Suprapubic skin (tissue), 4 donors: ENCODE results near the gene PPP2R5C. TPM values are rescaled to one million over a fixed set of nuclear protein-coding genes. Genes with fewer than 3 reads are reported as not detected.

ENCODE experiments used
- DNase-seq, 2 donors: peaks; one replicate each; pipeline ENCODE4 v3.0.0-alpha.2; 2019; ENCODE audit warnings: low spot score in 2 of 2
- H3K27ac ChIP-seq: fragments of 200-600 bp; sonication (generic); one replicate; pipeline ENCODE4 v1.5.1; 2019
- H3K27me3 ChIP-seq: fragments of 200-600 bp; sonication (generic); one replicate; pipeline ENCODE4 v1.5.1; 2019
- H3K36me3 ChIP-seq: fragments of 200-600 bp; sonication (generic); one replicate; pipeline ENCODE4 v1.5.1; 2019
- H3K4me1 ChIP-seq: fragments of 200-600 bp; sonication (generic); one replicate; pipeline ENCODE4 v1.5.1; 2019
- H3K4me3 ChIP-seq: fragments of 200-600 bp; sonication (generic); one replicate; pipeline ENCODE4 v1.5.1; 2019; ENCODE audit warnings: mild to moderate bottlenecking
- H3K9me3 ChIP-seq: fragments of 200-600 bp; sonication (generic); one replicate; pipeline ENCODE4 v1.5.1; 2019
- CTCF ChIP-seq, 2 donors: fragments of 200-600 bp in 1 of 2; fragments of 450-650 bp in 1 of 2; sonication (generic) in 1 of 2; IDR thresholded peaks; one replicate each; pipeline ENCODE4 v1.5.1; 2016 to 2019; ENCODE audit warnings: antibody characterized with exemption in 2 of 2, mild to moderate bottlenecking in 1 of 2, moderate library complexity in 1 of 2
- EP300 ChIP-seq: sonication (generic); formaldehyde crosslinking; IDR thresholded peaks from one replicate; pipeline ENCODE4 v1.6.1; 2017; ENCODE audit warnings: antibody characterized with exemption
- POLR2A ChIP-seq, 2 donors: fragments of 450-650 bp; IDR thresholded peaks; one replicate each; pipeline ENCODE4 v1.6.1; 2017; ENCODE audit warnings: antibody characterized with exemption in 2 of 2, mild to moderate bottlenecking in 2 of 2, moderate library complexity in 2 of 2
- POLR2AphosphoS5 ChIP-seq, 3 donors: sonication (generic); formaldehyde crosslinking; IDR thresholded peaks; one replicate each; pipeline ENCODE4 v1.6.1; 2017; ENCODE audit warnings: antibody characterized with exemption in 3 of 3
- WGBS: methylation state at CpG from one replicate; pipeline ENCODE4 v1.1.5; 2018; 5-methylcytosine and 5-hydroxymethylcytosine counted together
- total RNA-seq, 4 donors: library from RNA; depleted of rRNA; stranded (reverse); fragments of >200 nt; gene quantifications; one replicate each; pipeline ENCODE4 v1.1.0, GENCODE V29; 2016

Gene PPP2R5C
- total RNA-seq, 4 donors from 2014 or later: 104 to 149 (median 119) TPM

GRCh38 chr14:101957406-101958234 is 196.1 kb downstream of the PPP2R5C start:
- Histone ChIP-seq H3K4me3 (no peak overlapping the region), H3K9me3 (no peaks in the 10 kb centered on the region), H3K36me3 (peaks cover 4% of the 10 kb centered on the region), H3K27ac (no peak overlapping the region), H3K27me3 (no peaks in the 10 kb centered on the region), H3K4me1 (peaks cover 4% of the 10 kb centered on the region)
- 68% methylated on average over 13 of the region's 13 CpGs for WGBS
- peak in 1 of 2 donors; percentile 44 for DNase-seq
- TF ChIP-seq CTCF (IDR thresholded peaks at IDR 0.05): no peak
- no peak for TF ChIP-seq POLR2A (IDR thresholded peaks at IDR 0.05)
- TF ChIP-seq EP300: no peak
- TF ChIP-seq POLR2AphosphoS5 (IDR thresholded peaks at IDR 0.05): no peak

- TF ChIP-seq EP300: no peak
- TF ChIP-seq POLR2A (IDR thresholded peaks at IDR 0.05): no peak
- no peak for TF ChIP-seq POLR2AphosphoS5 (IDR thresholded peaks at IDR 0.05)
- TF ChIP-seq CTCF (IDR thresholded peaks at IDR 0.05): no peak
- no peak for DNase-seq
- 61% methylated on average over 11 of the region's 11 CpGs for WGBS
Measured at GRCh38 chr14:101958418-101959180, 197.1 kb downstream of the PPP2R5C start.

GRCh38 chr14:101959277-101959676 is 197.8 kb downstream of the PPP2R5C start:
- TF ChIP-seq POLR2A (IDR thresholded peaks at IDR 0.05): no peak
- no peak for TF ChIP-seq POLR2AphosphoS5 (IDR thresholded peaks at IDR 0.05)
- TF ChIP-seq EP300: no peak
- TF ChIP-seq CTCF (IDR thresholded peaks at IDR 0.05): no peak
- WGBS: 88% methylated on average over 2 of the region's 2 CpGs
- Histone ChIP-seq H3K27me3 (no peaks in the 10 kb centered on the region), H3K27ac (no peak overlapping the region), H3K9me3 (no peaks in the 10 kb centered on the region), H3K4me3 (no peak overlapping the region), H3K36me3 (peaks cover 4% of the 10 kb centered on the region), H3K4me1 (peaks cover 10% of the 10 kb centered on the region)
- no peak for DNase-seq

More at GRCh38 chr14:101958418-101959180, 197.1 kb downstream of the PPP2R5C start:
- Histone ChIP-seq H3K27ac (no peak overlapping the region), H3K36me3 (peaks cover 4% of the 10 kb centered on the region), H3K4me3 (no peak overlapping the region), H3K4me1 (peaks cover 4% of the 10 kb centered on the region), H3K9me3 (no peaks in the 10 kb centered on the region), H3K27me3 (no peaks in the 10 kb centered on the region)

- Histone ChIP-seq H3K36me3 (peaks cover 4% of the 10 kb centered on the region), H3K9me3 (no peaks in the 10 kb centered on the region), H3K27me3 (no peaks in the 10 kb centered on the region), H3K27ac (no peak overlapping the region), H3K4me3 (no peak overlapping the region), H3K4me1 (peaks cover 10% of the 10 kb centered on the region)
- TF ChIP-seq EP300 (no peak), POLR2A (IDR thresholded peaks at IDR 0.05) (no peak), CTCF (IDR thresholded peaks at IDR 0.05) (peak in 1 of 2 donors; percentile 6), POLR2AphosphoS5 (IDR thresholded peaks at IDR 0.05) (no peak)
- no peak for DNase-seq
- 52% methylated on average over 13 of the region's 13 CpGs for WGBS
Measured at GRCh38 chr14:101960225-101960624, 198.7 kb downstream of the PPP2R5C start.
